NB4 (cell line): ENCODE results near the gene LMCD1.

Source experiments
- DNase-seq: peaks from one replicate; pipeline ENCODE4 v3.0.0; 2010; ENCODE audit warnings: low read depth
- H3K4me3 ChIP-seq: one replicate; pipeline ENCODE4 v1.5.1; 2011; ENCODE audit warnings: mild to moderate bottlenecking, low read depth, low read length, moderate library complexity
- MYC ChIP-seq: IDR thresholded peaks from 2 replicates; pipeline ENCODE4 v1.6.1; 2011; ENCODE audit warnings: low read depth, low read length
- POLR2A ChIP-seq: IDR thresholded peaks from 2 replicates; pipeline ENCODE4 v1.6.1; 2011; ENCODE audit warnings: mild to moderate bottlenecking; ENCODE audit not compliant: insufficient read length; ENCODE audit errors: extremely low read depth
- TF ChIP-seq, protein P1 (sequence below): IDR thresholded peaks from 2 replicates; pipeline ENCODE4 v1.6.1; 2011; ENCODE audit warnings: low read depth, low read length
- TF ChIP-seq, protein P2 (sequence below): IDR thresholded peaks from one replicate; pipeline ENCODE4 v1.5.1; 2012; ENCODE audit warnings: low read depth, low read length

The LMCD1 gene

DNA sequence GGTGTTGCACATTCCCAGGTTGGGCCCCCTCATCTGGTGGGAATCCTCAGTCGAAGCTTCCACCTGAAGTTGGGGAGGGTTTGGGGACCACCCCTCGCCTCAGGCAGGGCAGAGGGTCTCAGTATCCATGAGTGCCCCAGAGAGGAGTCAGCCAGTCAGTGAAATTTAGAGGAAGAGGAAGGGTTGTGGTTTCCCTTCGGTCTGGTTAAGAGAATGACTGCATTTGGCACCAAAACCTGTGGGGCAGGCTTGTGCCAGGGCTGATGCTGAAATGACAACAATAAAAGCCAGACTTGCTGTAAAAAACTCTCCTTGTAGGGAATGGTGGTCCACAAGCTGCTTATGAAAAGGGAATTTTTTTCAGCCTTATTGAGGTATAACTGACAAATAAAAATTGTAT is 22.6 kb downstream of the LMCD1 start:
- TF ChIP-seq, protein P1, sequence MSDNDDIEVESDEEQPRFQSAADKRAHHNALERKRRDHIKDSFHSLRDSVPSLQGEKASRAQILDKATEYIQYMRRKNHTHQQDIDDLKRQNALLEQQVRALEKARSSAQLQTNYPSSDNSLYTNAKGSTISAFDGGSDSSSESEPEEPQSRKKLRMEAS: no peak
- TF ChIP-seq, protein P2, sequence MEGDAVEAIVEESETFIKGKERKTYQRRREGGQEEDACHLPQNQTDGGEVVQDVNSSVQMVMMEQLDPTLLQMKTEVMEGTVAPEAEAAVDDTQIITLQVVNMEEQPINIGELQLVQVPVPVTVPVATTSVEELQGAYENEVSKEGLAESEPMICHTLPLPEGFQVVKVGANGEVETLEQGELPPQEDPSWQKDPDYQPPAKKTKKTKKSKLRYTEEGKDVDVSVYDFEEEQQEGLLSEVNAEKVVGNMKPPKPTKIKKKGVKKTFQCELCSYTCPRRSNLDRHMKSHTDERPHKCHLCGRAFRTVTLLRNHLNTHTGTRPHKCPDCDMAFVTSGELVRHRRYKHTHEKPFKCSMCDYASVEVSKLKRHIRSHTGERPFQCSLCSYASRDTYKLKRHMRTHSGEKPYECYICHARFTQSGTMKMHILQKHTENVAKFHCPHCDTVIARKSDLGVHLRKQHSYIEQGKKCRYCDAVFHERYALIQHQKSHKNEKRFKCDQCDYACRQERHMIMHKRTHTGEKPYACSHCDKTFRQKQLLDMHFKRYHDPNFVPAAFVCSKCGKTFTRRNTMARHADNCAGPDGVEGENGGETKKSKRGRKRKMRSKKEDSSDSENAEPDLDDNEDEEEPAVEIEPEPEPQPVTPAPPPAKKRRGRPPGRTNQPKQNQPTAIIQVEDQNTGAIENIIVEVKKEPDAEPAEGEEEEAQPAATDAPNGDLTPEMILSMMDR: no peak
- no peak overlapping the region for H3K4me3 ChIP-seq
- DNase-seq: no peak

DNA sequence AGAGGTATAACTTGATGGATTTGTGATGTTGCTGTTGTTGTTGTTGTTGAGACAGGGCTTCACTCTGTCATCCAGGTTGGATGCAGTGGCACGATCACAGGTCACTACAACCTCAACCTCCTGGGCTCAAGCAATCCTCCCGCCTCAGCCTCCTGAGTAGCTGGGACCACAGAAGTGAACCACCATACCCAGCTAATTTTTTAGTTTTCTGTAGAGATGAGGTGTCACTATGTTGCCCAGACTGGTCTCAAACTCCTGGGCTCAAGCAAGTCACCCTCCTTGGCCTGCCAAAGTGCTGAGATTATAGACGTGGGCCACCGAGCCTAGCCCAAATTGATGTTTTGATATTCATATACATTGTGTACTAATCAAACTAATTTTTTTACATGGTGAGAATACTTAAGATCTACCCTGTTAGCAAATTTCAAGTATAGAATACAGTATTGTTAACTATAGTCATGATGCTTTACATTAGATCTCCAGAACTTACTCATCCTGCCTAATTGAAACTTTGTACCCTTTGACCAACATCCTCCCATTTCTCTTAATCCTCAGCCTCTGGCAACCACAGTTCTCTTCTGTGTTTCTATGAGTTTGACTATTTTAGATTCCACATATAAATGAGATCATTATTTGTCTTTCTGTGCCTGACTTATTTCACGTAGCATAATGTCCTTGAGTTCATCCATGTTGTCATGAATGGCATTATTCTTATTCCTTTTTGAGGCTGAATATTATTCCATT is 23.2 kb downstream of the LMCD1 start:
- TF ChIP-seq, protein P2: no peak
- TF ChIP-seq, protein P1: no peak
- TF ChIP-seq POLR2A (no peak), MYC (no peak)

DNA sequence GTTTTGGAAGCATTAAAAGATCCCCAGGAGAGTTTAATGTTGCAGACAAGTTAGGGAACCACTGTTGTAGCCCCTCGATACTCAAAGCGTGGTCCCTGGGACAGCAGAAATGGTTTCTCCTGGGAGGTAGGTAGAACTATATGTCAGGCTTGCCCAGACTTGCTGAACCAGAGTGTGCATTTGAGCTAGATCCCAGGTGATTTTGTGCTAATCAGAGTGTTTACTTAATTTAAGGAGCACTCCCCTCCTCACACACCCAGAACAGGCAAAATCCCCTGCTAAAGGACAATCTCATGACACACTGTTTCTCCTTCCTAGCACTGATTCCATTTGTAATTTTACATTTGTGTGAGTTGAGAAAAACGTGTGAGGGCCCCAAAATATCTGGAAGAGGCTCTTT is 24.3 kb downstream of the LMCD1 start:
- TF ChIP-seq POLR2A (no peak), MYC (no peak)
- TF ChIP-seq, protein P2: no peak
- TF ChIP-seq, protein P1: no peak
- no peak overlapping the region for H3K4me3 ChIP-seq
- no peak for DNase-seq

More for the DNA sequence above, 23.2 kb downstream of the LMCD1 start:
- DNase-seq: no peak
- no peak overlapping the region for H3K4me3 ChIP-seq

DNA sequence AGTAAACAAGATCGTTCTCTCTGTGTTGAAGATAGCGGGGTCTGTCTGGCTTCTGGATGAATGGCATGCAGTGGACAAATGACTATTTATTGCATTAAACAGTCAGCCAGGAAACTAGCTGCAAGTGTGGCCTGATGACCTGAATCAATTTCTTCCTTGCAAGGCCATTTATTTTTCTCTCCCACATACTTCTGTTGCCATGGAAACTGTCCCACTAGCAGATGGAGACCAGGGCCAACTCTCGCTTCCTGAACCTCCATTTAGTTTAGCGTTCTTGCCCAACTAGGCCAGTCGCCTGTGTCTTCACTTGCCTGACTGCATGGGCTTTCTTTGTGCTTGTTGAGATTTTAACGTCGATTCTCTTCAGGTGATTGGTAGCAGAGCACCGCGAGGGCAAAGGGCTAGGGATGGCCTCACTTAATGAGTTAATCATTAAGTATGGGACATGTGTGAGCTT is 27.6 kb downstream of the LMCD1 start:
- DNase-seq: no peak
- H3K4me3 ChIP-seq: no peak overlapping the region
- no peak for TF ChIP-seq POLR2A

DNA sequence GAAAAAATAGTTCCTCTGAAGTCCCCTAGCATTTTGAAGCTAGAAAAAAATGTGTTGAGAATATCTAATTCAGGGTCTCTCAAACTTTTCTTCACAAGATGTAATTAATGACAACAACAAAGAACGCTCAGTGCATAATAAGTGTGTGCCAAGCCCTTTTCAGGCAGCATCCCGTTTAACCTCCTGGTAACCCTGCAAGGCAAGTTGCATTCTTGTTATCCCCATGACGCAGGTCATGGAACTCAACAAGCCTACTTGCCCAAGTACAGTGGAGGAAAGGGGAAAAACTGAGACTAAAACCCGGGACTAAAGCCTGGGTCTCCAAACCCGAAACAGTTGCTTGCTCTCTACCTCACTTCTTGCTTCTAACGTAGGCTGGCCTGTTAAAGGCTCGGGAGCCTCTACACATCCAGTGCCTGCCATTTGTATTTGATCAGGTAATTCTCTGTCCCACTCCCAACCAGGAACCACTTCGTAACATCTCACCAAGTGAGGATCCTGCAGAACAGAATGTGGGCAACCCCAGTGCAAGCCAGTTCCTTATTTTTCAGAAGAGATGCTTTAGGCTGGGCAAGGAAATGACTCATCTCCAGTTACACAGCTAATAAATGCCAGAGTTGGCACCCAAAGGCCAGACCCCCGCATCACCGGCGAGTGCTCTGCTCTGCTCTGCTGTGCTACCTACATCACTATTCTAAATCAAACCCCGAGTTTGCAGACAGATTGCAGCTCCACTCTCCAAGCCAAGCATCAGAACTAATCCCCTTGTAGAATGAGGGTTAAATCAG is 28.3 kb downstream of the LMCD1 start:
- DNase-seq: peak; percentile 63
- TF ChIP-seq, protein P1: no peak
- TF ChIP-seq POLR2A: no peak
- TF ChIP-seq, protein P2: no peak
- no peak for TF ChIP-seq MYC
- no peak overlapping the region for H3K4me3 ChIP-seq

DNA sequence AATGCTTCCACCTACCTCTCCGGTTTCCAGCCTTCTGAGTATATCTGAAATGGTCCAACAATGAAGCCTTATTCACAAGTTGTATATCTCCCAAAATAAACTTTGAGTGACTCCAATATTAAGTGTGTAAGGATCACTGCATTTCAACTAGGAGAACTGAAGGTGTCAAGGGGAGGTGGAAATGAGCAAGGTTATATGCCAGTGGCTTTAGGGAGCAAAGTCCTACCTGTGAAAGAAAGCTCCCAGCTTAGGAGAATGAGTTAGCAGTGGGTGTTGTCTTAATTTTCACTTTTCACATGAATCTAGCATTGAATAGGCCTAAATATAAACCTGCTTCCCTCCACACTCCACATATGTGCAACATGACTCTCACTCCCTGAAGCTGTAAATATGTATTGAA is 29.0 kb downstream of the LMCD1 start:
- TF ChIP-seq, protein P1: no peak
- TF ChIP-seq MYC (no peak), POLR2A (no peak)
- TF ChIP-seq, protein P2: no peak
- no peak for DNase-seq
- no peak overlapping the region for H3K4me3 ChIP-seq
